Endothelial cell of umbilical vein (primary cell): ENCODE results near the gene AK9. TPM values are rescaled to one million over a fixed set of nuclear protein-coding genes. Genes with fewer than 3 reads are reported as not detected.

Source experiments
- BruUV-seq: library from RNA; stranded (reverse); fragments of 400-500 nt; replicated peaks from 2 replicates; lab custom pipeline; 2021; lab: Mats Ljungman, UMichigan
- CTCF ChIA-PET: fragments of 300-600, 350-600 bp; sonication (Branson Sonifier 250); formaldehyde crosslinking; loops from one replicate; lab custom pipeline; 2021; ENCODE audit warnings: antibody characterized with exemption, inconsistent platforms; lab: Charles Lee
- POLR2A ChIA-PET: fragments of 300-600, 350-600 bp; sonication (Branson Sonifier 250); formaldehyde crosslinking; loops from one replicate; lab custom pipeline; 2021; ENCODE audit warnings: antibody characterized with exemption, inconsistent platforms; lab: Charles Lee
- DNase-seq: peaks from one replicate; pipeline ENCODE4 v3.0.0-alpha.2; 2011; ENCODE audit warnings: low read depth, low spot score
- FAIRE-seq: peaks from 2 replicates; lab custom pipeline; 2011; peaks lifted over from hg19 to GRCh38; lab: Jason Lieb, UNC
- H2AFZ ChIP-seq: 2 replicates; pipeline ENCODE4 v1.6.0; 2012; ENCODE audit warnings: low read depth, low read length, control low read depth, inconsistent platforms
- H3K27ac ChIP-seq: 2 replicates; pipeline ENCODE4 v1.5.1; 2011; ENCODE audit warnings: low read depth, mild to moderate bottlenecking, control low read depth, low read length, moderate library complexity; ENCODE audit not compliant: insufficient read depth
- H3K27me3 ChIP-seq, 2 experiments: 2 replicates each; pipeline versions ENCODE4 v1.6.0 to v1.6.1; 2011; ENCODE audit warnings: low read length in 2 of 2, mixed read lengths in 1 of 2; ENCODE audit not compliant: control insufficient read depth in 2 of 2, insufficient read depth in 2 of 2
- H3K36me3 ChIP-seq, 2 experiments: 2 replicates in 1 of 2; 3 replicates in 1 of 2; pipeline ENCODE4 v1.5.1; 2011; ENCODE audit warnings: low read length in 2 of 2, mild to moderate bottlenecking in 1 of 2, moderate library complexity in 1 of 2; ENCODE audit not compliant: control insufficient read depth in 2 of 2, insufficient read depth in 2 of 2; ENCODE audit errors: extremely low read depth in 1 of 2
- H3K4me1 ChIP-seq: 3 replicates; pipeline ENCODE4 v1.5.1; 2011; ENCODE audit warnings: mild to moderate bottlenecking, low read length; ENCODE audit not compliant: control insufficient read depth, insufficient read depth; ENCODE audit errors: extremely low read depth
- H3K4me2 ChIP-seq: 2 replicates; pipeline ENCODE4 v1.6.1; 2011; ENCODE audit warnings: low read length, control low read depth, mixed read lengths; ENCODE audit not compliant: insufficient read depth
- H3K4me3 ChIP-seq, 3 experiments: fragments of 200-600 bp in 1 of 3; sonication (generic), shearing (Covaris generic) in 1 of 3; replicated peaks in 1 of 3; 2 replicates each; pipeline ENCODE4 v1.5.1; 2011 to 2016; ENCODE audit warnings: control low read depth in 3 of 3, low read length in 3 of 3, mild to moderate bottlenecking in 2 of 3, inconsistent platforms in 1 of 3, low read depth in 1 of 3, moderate library complexity in 1 of 3; ENCODE audit not compliant: insufficient read depth in 1 of 3
- H3K79me2 ChIP-seq: 2 replicates; pipeline ENCODE4 v1.6.0; 2012; ENCODE audit warnings: low read length, inconsistent platforms; ENCODE audit not compliant: control insufficient read depth, insufficient read depth
- H3K9ac ChIP-seq: replicated peaks from 2 replicates; pipeline ENCODE3; 2011; ENCODE audit warnings: low read length, control low read depth; ENCODE audit not compliant: insufficient read depth; ENCODE audit errors: extremely low read depth
- H3K9me1 ChIP-seq: replicated peaks from 3 replicates; pipeline ENCODE4 v1.6.0; 2011; ENCODE audit warnings: mild to moderate bottlenecking, low read length; ENCODE audit not compliant: control insufficient read depth, insufficient read depth; ENCODE audit errors: extremely low read depth
- H3K9me3 ChIP-seq: replicated peaks from 2 replicates; pipeline ENCODE4 v1.5.1; 2012; ENCODE audit warnings: low read length, inconsistent platforms; ENCODE audit not compliant: control insufficient read depth, insufficient read depth
- H4K20me1 ChIP-seq: replicated peaks from 2 replicates; pipeline ENCODE3; 2011; ENCODE audit warnings: mild to moderate bottlenecking, low read length; ENCODE audit not compliant: control insufficient read depth, insufficient read depth; ENCODE audit errors: extremely low read depth
- EZH2 ChIP-seq: IDR thresholded peaks from 2 replicates; pipeline ENCODE4 v1.6.1; 2012; ENCODE audit warnings: borderline replicate concordance, low read depth, mild to moderate bottlenecking, moderate library complexity, low read length, inconsistent platforms; ENCODE audit not compliant: severe bottlenecking
- FOS ChIP-seq: IDR thresholded peaks from 2 replicates; pipeline ENCODE4 v1.6.1; 2011; ENCODE audit warnings: mild to moderate bottlenecking, low read length, moderate library complexity, borderline replicate concordance; ENCODE audit not compliant: insufficient read depth
- GATA2 ChIP-seq: IDR thresholded peaks from 2 replicates; pipeline ENCODE4 v1.7.0; 2011; ENCODE audit warnings: low read depth, mild to moderate bottlenecking, moderate library complexity, mixed read lengths, low read length; ENCODE audit not compliant: insufficient read length, insufficient read depth
- JUN ChIP-seq: IDR thresholded peaks from 2 replicates; pipeline ENCODE4 v1.6.1; 2011; ENCODE audit warnings: borderline replicate concordance, low read depth; ENCODE audit not compliant: insufficient read length, insufficient read depth
- MYC ChIP-seq: IDR thresholded peaks from one replicate; pipeline ENCODE4 v1.6.1; 2011; ENCODE audit warnings: mild to moderate bottlenecking, low read depth, low read length
- POLR2A ChIP-seq: IDR thresholded peaks from 2 replicates; pipeline ENCODE4 v1.6.1; 2012; ENCODE audit warnings: low read depth, mild to moderate bottlenecking, control low read depth, low read length
- POLR2AphosphoS5 ChIP-seq: IDR thresholded peaks from 2 replicates; pipeline ENCODE4 v1.6.1; 2012; ENCODE audit warnings: low read depth, mild to moderate bottlenecking, control low read depth, low read length, moderate library complexity; ENCODE audit not compliant: insufficient read depth
- dilution Hi-C: fragments of 300-500 bp; cut with MboI; formaldehyde crosslinking; loops from one replicate; pipeline ENCODE4 v1.15.0; 2019; ENCODE audit warnings: low sequenced_read_pairs; ENCODE audit not compliant: extremely low pct_ligation_motif_present
- intact Hi-C: fragments of 100-400 bp; cut with micrococcal nuclease; formaldehyde crosslinking; loops from one replicate; pipeline ENCODE4 v1.10.0; 2022
- polyA plus RNA-seq, 4 experiments: library from polyadenylated mRNA; depleted of rRNA in 3 of 4; stranded (reverse) in 3 of 4; unstranded in 1 of 4; fragments of >200 nt; gene quantifications; 2 replicates each; pipeline versions ENCODE4 v1.2.1 to v1.2.3, GENCODE V29; 2011 to 2012; ENCODE audit warnings: missing spikeins in 1 of 4
- total RNA-seq: library from RNA; stranded (reverse); gene quantifications from 2 replicates; pipeline ENCODE4 v1.2.3, GENCODE V29; 2021
- TF ChIP-seq, protein P1 (sequence below), 2 donors: IDR thresholded peaks; 1 replicate in 1 of 2; 2 replicates in 1 of 2; pipeline ENCODE4 v1.5.1; 2011; ENCODE audit warnings: low read length in 2 of 2, mild to moderate bottlenecking in 2 of 2, moderate library complexity in 2 of 2, control low read depth in 1 of 2, inconsistent platforms in 1 of 2, low read depth in 1 of 2; ENCODE audit not compliant: insufficient read depth in 1 of 2; ENCODE audit errors: extremely low read depth in 1 of 2
- TF ChIP-seq, protein P2 (sequence below): IDR thresholded peaks from 2 replicates; pipeline ENCODE4 v1.6.1; 2011; ENCODE audit not compliant: insufficient read depth, insufficient read length

The AK9 gene
- total and polyA plus RNA-seq, 2 donors (not counting 3 experiments of a cell fraction or from before 2014, with no cell fraction given) = 1.4 to 3.2 TPM

DNA sequence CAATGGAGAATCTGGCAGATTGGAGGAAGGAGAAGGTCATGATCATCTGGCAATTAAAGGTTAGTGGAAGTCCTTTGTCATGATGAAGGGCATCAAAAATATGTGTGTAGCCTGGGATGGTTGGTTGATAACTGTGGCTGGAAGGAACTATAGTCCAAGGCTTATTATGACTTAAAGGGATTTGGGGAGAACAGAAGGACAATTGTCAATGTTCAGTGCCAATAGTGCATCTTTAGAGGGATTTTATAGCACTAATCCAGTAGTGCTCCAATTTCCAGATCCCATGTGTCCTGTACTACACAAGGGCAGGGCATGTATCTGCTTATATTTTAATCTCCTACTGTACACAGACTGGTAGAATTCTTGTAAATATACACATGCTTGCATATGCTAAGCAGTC lies 203.0 kb downstream of the AK9 start:
- CTCF ChIA-PET = no interaction called here
- DNase-seq (no peak), FAIRE-seq (no peak)
- dilution Hi-C loops (no loop called here), intact Hi-C loops (no loop called here)
- POLR2A ChIA-PET = interaction anchor here (0.7 kb wide), 1 partner anchor 418 kb away, joined by 4 read pairs; no protein-coding TSS in a partner anchor
- TF ChIP-seq, protein P1, sequence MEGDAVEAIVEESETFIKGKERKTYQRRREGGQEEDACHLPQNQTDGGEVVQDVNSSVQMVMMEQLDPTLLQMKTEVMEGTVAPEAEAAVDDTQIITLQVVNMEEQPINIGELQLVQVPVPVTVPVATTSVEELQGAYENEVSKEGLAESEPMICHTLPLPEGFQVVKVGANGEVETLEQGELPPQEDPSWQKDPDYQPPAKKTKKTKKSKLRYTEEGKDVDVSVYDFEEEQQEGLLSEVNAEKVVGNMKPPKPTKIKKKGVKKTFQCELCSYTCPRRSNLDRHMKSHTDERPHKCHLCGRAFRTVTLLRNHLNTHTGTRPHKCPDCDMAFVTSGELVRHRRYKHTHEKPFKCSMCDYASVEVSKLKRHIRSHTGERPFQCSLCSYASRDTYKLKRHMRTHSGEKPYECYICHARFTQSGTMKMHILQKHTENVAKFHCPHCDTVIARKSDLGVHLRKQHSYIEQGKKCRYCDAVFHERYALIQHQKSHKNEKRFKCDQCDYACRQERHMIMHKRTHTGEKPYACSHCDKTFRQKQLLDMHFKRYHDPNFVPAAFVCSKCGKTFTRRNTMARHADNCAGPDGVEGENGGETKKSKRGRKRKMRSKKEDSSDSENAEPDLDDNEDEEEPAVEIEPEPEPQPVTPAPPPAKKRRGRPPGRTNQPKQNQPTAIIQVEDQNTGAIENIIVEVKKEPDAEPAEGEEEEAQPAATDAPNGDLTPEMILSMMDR (IDR thresholded peaks at IDR 0.05; ENCODE audit: extremely low read depth in 1 of 2, insufficient read depth in 1 of 2, low read depth in 1 of 2, low read length in 2 of 2) = no peak
- no peak for TF ChIP-seq GATA2
- TF ChIP-seq FOS = no peak
- TF ChIP-seq POLR2AphosphoS5 = no peak
- no peak for TF ChIP-seq EZH2
- TF ChIP-seq, protein P2, sequence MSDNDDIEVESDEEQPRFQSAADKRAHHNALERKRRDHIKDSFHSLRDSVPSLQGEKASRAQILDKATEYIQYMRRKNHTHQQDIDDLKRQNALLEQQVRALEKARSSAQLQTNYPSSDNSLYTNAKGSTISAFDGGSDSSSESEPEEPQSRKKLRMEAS = no peak
- TF ChIP-seq POLR2A = no peak
- no peak for TF ChIP-seq JUN
- TF ChIP-seq MYC = no peak
- Histone ChIP-seq H2AFZ (no peak overlapping the region), H3K27ac (no peak overlapping the region), H3K9me3 (no peaks in the 10 kb centered on the region), H4K20me1 (no peaks in the 10 kb centered on the region), H3K36me3 (no peaks in the 10 kb centered on the region), H3K79me2 (no peaks in the 10 kb centered on the region), H3K4me3 (no peak overlapping the region), H3K9ac (no peak overlapping the region), H3K4me1 (peaks cover 2% of the 10 kb centered on the region), H3K9me1 (no peaks in the 10 kb centered on the region), H3K4me2 (no peak overlapping the region), H3K27me3 (peaks cover 20 to 27% of the 10 kb centered on the region in 2 experiments)
- BruUV-seq = no TSS peak
